Stimulated activated CD8-positive, alpha-beta memory T cell treated with anti-CD3 and anti-CD28 coated beads, Interleukin-4, amount 100 ng/mL, for 4 hours (primary cell): ENCODE measurements around the gene VTI1A.

ENCODE experiments used
- DNase-seq, 2 donors: peaks; one replicate each; pipeline ENCODE4 v3.0.0-alpha.2; 2020; ENCODE audit warnings: low read depth in 2 of 2, low spot score in 1 of 2

The VTI1A gene

GRCh38 chr10:112503643-112504042 is 56.6 kb downstream of the VTI1A start:
- DNase-seq, result no peak

DNA sequence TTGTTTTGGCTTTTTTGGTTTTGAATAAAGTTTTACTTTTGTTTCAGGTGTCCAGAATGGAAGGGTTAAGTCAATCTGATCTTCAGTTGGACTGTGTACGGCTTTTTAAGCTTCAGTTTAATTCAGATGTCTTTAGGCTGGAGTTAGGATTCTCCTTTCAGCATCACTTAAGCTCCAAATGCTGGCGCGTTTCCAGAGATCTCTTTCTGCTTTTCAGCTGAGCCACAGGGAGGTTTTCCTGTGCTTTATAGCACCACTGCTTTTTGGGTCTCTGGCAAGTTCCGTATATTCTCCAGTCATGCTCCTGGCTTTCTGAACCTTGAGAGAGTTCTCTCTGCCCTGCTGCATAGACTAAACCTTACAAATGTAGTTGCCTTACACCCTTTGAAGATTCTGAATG is 60.0 kb downstream of the VTI1A start:
- DNase-seq, result no peak

DNA sequence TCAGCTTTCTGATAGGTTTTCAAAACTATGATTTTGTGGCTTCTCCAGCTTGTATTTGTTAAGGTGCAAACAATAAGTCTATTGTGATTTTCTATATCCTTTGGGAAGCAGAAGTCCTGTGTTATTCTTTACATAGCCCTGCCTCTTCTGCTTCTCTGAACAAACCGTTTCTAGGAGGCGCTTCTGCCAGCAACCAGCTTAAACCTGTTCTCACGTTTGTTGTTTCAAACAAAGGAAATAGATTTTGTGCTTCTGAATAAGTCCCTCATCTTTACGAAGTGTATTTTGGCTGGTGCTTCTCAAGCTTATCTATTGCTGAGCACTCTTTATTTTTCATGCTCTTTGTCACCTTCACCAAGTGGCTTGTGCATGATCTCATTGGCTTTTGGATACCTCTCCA is 61.0 kb downstream of the VTI1A start:
- DNase-seq, result no peak

- DNase-seq, result no peak
These were observed 62.7 kb downstream of the VTI1A start for GRCh38 chr10:112509558-112510291.

DNA sequence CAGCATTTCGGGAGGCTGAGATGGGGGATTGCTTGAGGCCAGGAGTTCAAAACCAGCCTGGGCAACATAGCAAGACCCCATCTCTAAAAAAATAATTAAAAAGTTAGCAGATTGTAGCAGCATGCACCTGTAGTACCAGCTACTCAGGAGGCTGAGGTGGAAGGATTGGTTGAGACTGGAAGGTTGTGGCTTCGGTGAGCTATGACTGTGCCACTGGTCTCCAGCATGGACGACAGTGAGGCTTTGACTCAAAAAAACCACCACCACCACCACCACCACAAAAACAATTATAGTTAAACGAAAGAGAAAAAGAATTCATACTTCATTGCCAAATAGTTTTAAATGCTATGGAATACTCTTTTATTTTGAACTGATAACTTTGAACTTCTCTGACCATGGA is 63.4 kb downstream of the VTI1A start:
- no peak for DNase-seq

- no peak for DNase-seq
These were observed 65.3 kb downstream of the VTI1A start for GRCh38 chr10:112512294-112512693.

DNA sequence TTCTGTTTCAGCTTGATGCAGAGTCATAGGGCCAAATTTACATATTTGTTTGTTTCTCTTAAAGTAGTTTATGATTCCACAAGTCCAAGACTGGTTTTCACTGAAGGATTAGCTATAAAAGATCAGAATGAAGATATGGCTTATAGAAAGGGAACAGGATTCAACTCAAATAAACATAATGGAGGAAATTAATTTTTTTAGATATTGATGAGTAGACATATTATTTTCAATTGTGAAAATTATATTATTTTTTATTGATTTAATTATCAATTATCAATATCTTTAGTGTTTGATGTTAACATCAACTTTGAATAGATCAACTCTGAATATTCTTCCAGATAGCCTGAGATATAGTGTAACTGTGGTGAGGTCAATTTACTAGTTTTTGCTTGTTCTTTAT is 68.1 kb downstream of the VTI1A start:
- DNase-seq, result no peak

- no peak for DNase-seq
These were observed 68.8 kb downstream of the VTI1A start for GRCh38 chr10:112515852-112516251.

DNA sequence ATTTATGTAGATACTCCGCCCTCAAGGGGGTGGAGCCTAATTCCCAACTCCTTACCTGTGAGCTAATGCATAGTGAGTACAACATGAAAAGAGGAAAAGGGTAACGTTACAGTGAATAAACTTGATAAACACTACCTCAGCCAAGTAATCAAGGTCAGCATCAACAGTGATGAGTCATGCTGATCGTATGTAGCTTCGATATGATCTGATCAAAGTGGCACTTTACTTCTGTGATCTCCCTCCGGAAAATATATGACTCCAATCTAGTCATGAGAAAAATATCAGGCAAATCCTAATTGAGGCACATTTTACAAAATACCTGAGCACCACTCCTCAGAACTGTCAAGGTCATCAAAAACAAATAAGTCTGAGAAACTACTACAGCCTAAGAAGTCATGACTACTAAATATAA is 70.4 kb downstream of the VTI1A start:
- DNase-seq, result no peak

- DNase-seq, result no peak
These were observed 72.2 kb downstream of the VTI1A start for GRCh38 chr10:112519133-112519761.

- no peak for DNase-seq
These were observed 73.9 kb downstream of the VTI1A start for GRCh38 chr10:112520914-112521313.

- DNase-seq, result no peak
These were observed 77.6 kb downstream of the VTI1A start for GRCh38 chr10:112524641-112525040.

DNA sequence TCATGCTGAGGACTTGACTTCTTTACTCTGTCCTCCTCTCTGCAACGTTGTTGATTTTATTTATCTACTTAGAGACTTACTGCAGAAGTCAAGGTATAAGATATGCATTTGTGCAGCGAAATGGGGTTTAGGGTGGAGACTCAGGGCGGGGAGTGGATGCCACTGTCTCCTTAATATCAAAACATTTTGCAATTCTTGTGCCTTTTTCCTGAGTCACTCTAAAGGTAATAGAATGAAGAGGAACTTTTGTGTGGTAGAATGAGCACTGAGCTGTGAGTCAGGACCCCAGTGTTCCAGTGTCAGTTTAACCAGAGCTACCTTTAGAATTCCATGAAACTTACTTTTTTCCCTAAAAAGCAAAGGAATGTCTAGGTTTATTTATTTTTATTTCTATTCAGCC is 78.2 kb downstream of the VTI1A start:
- DNase-seq, result no peak

- DNase-seq, result no peak
These were observed 79.1 kb downstream of the VTI1A start for GRCh38 chr10:112526139-112526538.

DNA sequence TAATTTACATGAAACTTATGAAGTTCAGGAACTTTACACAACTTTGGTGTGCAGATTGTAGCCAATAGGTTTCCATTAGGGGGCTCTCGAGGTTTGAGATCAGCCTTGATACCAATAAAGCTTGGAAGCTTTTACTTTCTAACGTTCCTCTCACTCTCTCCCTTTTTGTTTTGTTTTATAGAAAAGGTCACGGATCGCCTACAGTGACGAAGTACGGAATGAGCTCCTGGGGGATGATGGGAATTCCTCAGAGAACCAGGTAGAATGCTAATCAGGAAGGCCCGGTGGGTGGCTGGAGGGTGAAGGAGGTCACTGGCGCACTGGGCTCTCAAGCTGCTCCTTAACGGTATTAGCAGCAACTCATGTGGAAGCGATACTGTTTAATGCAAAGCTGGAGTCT is 79.9 kb downstream of the VTI1A start:
- DNase-seq, result no peak

GRCh38 chr10:112528235-112528634 is 81.2 kb downstream of the VTI1A start:
- no peak for DNase-seq

DNA sequence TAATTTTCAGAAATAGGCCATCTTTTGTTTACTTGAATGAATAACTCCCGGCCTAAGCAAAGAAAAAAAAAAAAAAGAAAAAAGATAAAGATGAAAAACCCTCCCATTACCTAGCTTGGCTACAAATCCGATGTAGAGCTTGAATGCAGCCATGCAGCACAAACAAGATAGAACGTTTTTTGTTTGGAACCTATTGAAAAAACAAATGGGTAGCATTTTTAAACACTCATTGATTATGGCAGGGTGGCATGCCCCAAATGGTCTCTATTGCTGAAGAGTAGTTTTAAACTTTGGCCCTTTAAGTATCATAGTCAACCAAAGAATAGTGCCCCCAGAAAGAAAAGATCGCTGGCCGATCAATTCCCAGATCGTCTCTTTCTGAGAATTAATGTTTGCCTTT is 84.4 kb downstream of the VTI1A start:
- no peak for DNase-seq

DNA sequence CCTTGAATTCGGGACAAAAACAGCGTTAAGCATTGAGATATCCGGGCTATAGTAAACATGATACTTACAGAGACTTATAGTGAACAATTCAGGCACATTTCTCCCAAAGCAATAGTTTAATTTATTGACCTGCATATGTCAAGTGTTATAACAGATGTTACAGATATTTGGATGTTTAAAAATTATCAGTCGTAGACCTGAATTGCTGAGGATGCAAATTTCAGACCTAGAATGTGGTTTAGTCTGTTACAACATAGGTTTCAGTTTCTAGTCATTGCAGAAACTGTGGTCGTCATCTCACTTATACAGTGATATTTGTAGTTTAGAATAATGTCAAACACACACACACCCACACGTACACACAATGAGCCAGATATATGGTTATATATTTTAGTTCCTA is 85.2 kb downstream of the VTI1A start:
- no peak for DNase-seq

DNA sequence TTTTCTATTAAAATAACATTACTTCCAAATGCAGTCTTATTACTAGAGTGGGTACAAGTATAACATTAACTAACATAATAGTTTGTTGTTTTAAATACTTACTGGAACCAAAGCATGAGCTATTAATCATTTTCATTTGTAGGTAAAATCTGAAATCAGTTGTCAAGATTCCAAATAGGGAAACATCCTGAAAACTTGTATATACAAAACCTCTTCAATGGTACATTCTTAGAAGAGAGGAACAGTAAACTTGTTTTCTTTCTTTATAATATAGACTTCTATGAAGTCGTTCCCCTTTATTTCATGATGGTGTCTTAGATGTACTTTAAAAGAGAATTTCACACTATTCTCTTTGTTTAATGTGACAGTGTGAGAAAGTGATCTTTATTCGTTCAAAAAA is 85.9 kb downstream of the VTI1A start:
- no peak for DNase-seq

DNA sequence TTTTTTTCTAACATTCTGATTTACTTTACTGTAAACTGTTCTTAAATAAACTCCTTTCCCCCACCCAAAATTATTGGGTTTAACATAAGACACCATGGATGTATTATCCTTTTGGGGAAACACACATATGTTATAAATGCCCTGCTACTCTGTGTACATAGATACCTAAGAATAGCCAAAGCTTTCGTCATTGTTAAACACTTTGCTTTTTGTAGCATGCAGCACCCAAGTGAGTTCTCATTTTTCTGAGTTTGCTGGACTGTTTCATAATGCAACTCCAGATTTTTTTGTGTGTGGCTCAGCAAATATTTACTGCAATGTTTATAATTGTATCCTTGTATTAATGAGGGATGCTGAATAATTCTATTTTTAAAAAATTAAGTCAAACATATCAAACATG is 86.9 kb downstream of the VTI1A start:
- DNase-seq, result no peak

- no peak for DNase-seq
These were observed 88.5 kb downstream of the VTI1A start for GRCh38 chr10:112535531-112535951.

DNA sequence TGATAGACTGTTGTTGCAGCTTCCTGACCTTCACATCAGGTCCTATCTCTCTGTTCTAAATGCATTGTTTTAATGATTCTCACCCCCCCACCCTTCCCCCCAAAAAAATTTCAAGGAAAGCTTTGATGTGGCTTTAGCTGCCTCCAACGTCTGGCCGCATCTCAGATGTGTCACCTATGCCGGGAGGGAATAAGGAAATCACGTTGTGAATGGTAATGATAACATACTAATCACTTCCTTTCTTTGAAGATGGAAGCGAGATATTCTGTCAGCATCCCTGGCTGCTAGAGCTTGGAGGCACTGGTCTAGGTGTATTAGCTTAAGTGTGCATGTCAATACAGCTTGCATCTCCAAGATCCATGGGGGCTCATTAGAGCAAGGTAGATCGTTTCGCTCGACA is 89.6 kb downstream of the VTI1A start:
- no peak for DNase-seq

GRCh38 chr10:112538168-112538567 is 91.2 kb downstream of the VTI1A start:
- no peak for DNase-seq
